GM12878 (cell line): ENCODE results near the gene SMPD3. TPM values are rescaled to one million over a fixed set of nuclear protein-coding genes. Genes with fewer than 3 reads are reported as not detected.

Experiments used
- ATAC-seq: fragments of 200-7000 bp; cut with Tn5 transposase; 3 replicates; pipeline ENCODE4 v1.9.1; 2020; ENCODE audit warnings: mild to moderate bottlenecking, moderate library complexity
- BruUV-seq: library from RNA; stranded (reverse); fragments of 400-500 nt; replicated peaks from 2 replicates; lab custom pipeline; 2021; lab: Mats Ljungman, UMichigan
- CTCF ChIA-PET: fragments of 300-600 bp; sonication (Branson Sonifier 250); formaldehyde crosslinking; extraction: SDS; loops from one replicate; lab custom pipeline; 2021; ENCODE audit warnings: inconsistent platforms; lab: Yijun Ruan, JAX
- POLR2A ChIA-PET: fragments of 350-600 bp; formaldehyde crosslinking; extraction: SDS; loops from one replicate; lab custom pipeline; 2021; ENCODE audit warnings: inconsistent platforms; lab: Charles Lee
- RAD21 ChIA-PET: fragments of 300-600 bp; sonication (Branson Sonifier 250); formaldehyde crosslinking; loops from one replicate; lab custom pipeline; 2023; ENCODE audit warnings: antibody characterized with exemption; ENCODE audit not compliant: unreplicated experiment; lab: Charles Lee
- SMC1A ChIA-PET: fragments of 300-600 bp; sonication (Branson Sonifier 250); formaldehyde crosslinking; loops from one replicate; lab custom pipeline; 2023; ENCODE audit not compliant: unreplicated experiment, uncharacterized antibody; lab: Charles Lee
- DNase-seq: peaks from one replicate; pipeline ENCODE4 v3.0.0-alpha.2; 2011; ENCODE audit warnings: low read depth, low spot score
- FAIRE-seq: peaks from 3 replicates; lab custom pipeline; 2011; peaks lifted over from hg19 to GRCh38; lab: Jason Lieb, UNC
- H2AFZ ChIP-seq: 2 replicates; pipeline ENCODE4 v1.6.0; 2011; ENCODE audit warnings: low read depth, low read length, control low read depth; ENCODE audit not compliant: control insufficient read depth
- H3K27ac ChIP-seq: 2 replicates; pipeline ENCODE4 v1.5.1; 2011; ENCODE audit warnings: control low read depth; ENCODE audit not compliant: control insufficient read depth, insufficient read depth
- H3K27me3 ChIP-seq, 2 experiments: replicated peaks in 1 of 2; 2 replicates each; pipeline versions ENCODE4 v1.6.0 to v1.6.1; 2011; ENCODE audit warnings: low read length in 1 of 2; ENCODE audit not compliant: control insufficient read depth in 2 of 2, insufficient read depth in 2 of 2
- H3K36me3 ChIP-seq, 2 experiments: 2 replicates each; pipeline ENCODE4 v1.5.1; 2011; ENCODE audit warnings: low read length in 1 of 2; ENCODE audit not compliant: control insufficient read depth in 2 of 2, insufficient read depth in 2 of 2
- H3K4me1 ChIP-seq: 2 replicates; pipeline ENCODE4 v1.6.1; 2011; ENCODE audit warnings: mild to moderate bottlenecking, low read length, moderate library complexity, mixed read lengths; ENCODE audit not compliant: control insufficient read depth, insufficient read depth
- H3K4me2 ChIP-seq: 2 replicates; pipeline ENCODE4 v1.6.0; 2011; ENCODE audit warnings: control low read depth; ENCODE audit not compliant: control insufficient read depth, insufficient read depth
- H3K4me3 ChIP-seq: fragments of 200-600 bp; sonication (generic); 2 replicates; pipeline ENCODE4 v1.5.1; 2016
- H3K79me2 ChIP-seq: 2 replicates; pipeline ENCODE4 v1.6.0; 2011; ENCODE audit warnings: low read length; ENCODE audit not compliant: control insufficient read depth, insufficient read depth
- H3K9ac ChIP-seq: 2 replicates; pipeline ENCODE4 v1.8.0; 2011; ENCODE audit warnings: low read length, control low read depth, mixed read lengths; ENCODE audit not compliant: control insufficient read depth, insufficient read depth
- H3K9me3 ChIP-seq: replicated peaks from 3 replicates; pipeline ENCODE4 v1.5.1; 2011; ENCODE audit warnings: mild to moderate bottlenecking, low read length; ENCODE audit not compliant: control insufficient read depth, insufficient read depth
- H4K20me1 ChIP-seq: 2 replicates; pipeline ENCODE4 v1.6.0; 2011; ENCODE audit not compliant: control insufficient read depth, insufficient read depth
- BMI1 ChIP-seq: fragments of 450-650 bp; IDR thresholded peaks from 2 replicates; pipeline ENCODE4 v1.6.1; 2016; ENCODE audit warnings: mild to moderate bottlenecking, moderate library complexity, borderline replicate concordance
- CEBPB ChIP-seq, 2 experiments: fragments of 150-350 bp in 1 of 2; IDR thresholded peaks; 2 replicates each; pipeline ENCODE4 v1.6.1; 2012 to 2014; ENCODE audit warnings: low read depth in 2 of 2, low read length in 2 of 2, borderline replicate concordance in 1 of 2, inconsistent platforms in 1 of 2
- CHD2 ChIP-seq: IDR thresholded peaks from 2 replicates; pipeline ENCODE4 v1.6.1; 2011; ENCODE audit warnings: low read depth, low read length, improper control_type of control experiment, borderline replicate concordance
- ETV6 ChIP-seq, 2 experiments: fragments of 450-650 bp in 1 of 2; IDR thresholded peaks in 1 of 2; conservative IDR thresholded peaks in 1 of 2; 2 replicates each; pipeline ENCODE4 v1.6.1; 2014; ENCODE audit warnings: antibody characterized with exemption in 1 of 2, borderline replicate concordance in 1 of 2, low read depth in 1 of 2, mild to moderate bottlenecking in 1 of 2, moderate library complexity in 1 of 2
- GATAD2B ChIP-seq: fragments of 450-650 bp; conservative IDR thresholded peaks from 2 replicates; pipeline ENCODE4 v1.6.1; 2017; ENCODE audit warnings: low read depth, mild to moderate bottlenecking, moderate library complexity
- JUND ChIP-seq: IDR thresholded peaks from 2 replicates; pipeline ENCODE4 v1.6.1; 2012; ENCODE audit warnings: low read depth, mild to moderate bottlenecking, low read length, improper control_type of control experiment, moderate library complexity
- MAX ChIP-seq: IDR thresholded peaks from 2 replicates; pipeline ENCODE4 v1.6.1; 2012; ENCODE audit warnings: low read depth, low read length, improper control_type of control experiment
- NR2C1 ChIP-seq: fragments of 450-650 bp; IDR thresholded peaks from 2 replicates; pipeline ENCODE4 v1.6.1; 2017; ENCODE audit warnings: antibody characterized with exemption, mild to moderate bottlenecking, moderate library complexity
- NR2F1 ChIP-seq: fragments of 450-650 bp; conservative IDR thresholded peaks from 2 replicates; pipeline ENCODE4 v1.6.1; 2017; ENCODE audit warnings: mild to moderate bottlenecking
- POLR2A ChIP-seq: IDR thresholded peaks from 2 replicates; pipeline ENCODE4 v1.6.1; 2011; ENCODE audit warnings: low read depth, mild to moderate bottlenecking, low read length
- RFX5 ChIP-seq: IDR thresholded peaks from 2 replicates; pipeline ENCODE4 v1.6.1; 2011; ENCODE audit warnings: low read depth, low read length, improper control_type of control experiment
- SPI1 ChIP-seq: IDR thresholded peaks from 2 replicates; pipeline ENCODE4 v1.6.1; 2011; ENCODE audit warnings: low read depth, mild to moderate bottlenecking, low read length, moderate library complexity, borderline replicate concordance; ENCODE audit not compliant: insufficient read depth
- SRF ChIP-seq, 2 experiments: IDR thresholded peaks; 2 replicates each; pipeline ENCODE4 v1.6.1; 2011; ENCODE audit warnings: low read depth in 2 of 2, low read length in 2 of 2, mild to moderate bottlenecking in 1 of 2, moderate library complexity in 1 of 2
- SUZ12 ChIP-seq: fragments of 200-600 bp; sonication (generic); IDR thresholded peaks from one replicate; pipeline ENCODE4 v1.6.1; 2018; ENCODE audit warnings: antibody characterized with exemption, mild to moderate bottlenecking; ENCODE audit not compliant: unreplicated experiment
- WRNIP1 ChIP-seq: IDR thresholded peaks from 2 replicates; pipeline ENCODE4 v1.6.1; 2011; ENCODE audit warnings: low read depth, low read length, improper control_type of control experiment, borderline replicate concordance
- WGBS: methylation state at CpG from one replicate; pipeline ENCODE4 v1.1.6; 2016; ENCODE audit warnings: low lambda C conversion rate; ENCODE audit not compliant: insufficient replicate concordance, insufficient coverage; ENCODE audit errors: missing lambda C conversion rate; 5-methylcytosine and 5-hydroxymethylcytosine counted together
- in situ Hi-C: fragments of 300-500 bp; cut with MboI; formaldehyde crosslinking; loops from 9 replicates; pipeline ENCODE4 v1.14.3; 2018; ENCODE audit warnings: mixed read lengths
- intact Hi-C: fragments of 100-400 bp; cut with micrococcal nuclease; formaldehyde crosslinking; loops from one replicate; pipeline ENCODE4 v1.14.2; 2022; ENCODE audit not compliant: unreplicated experiment
- polyA plus RNA-seq, 11 experiments: library from polyadenylated mRNA; depleted of rRNA in 4 of 11; unstranded in 6 of 11; stranded (reverse) in 5 of 11; fragments of >200 nt; fragmentation: Nextera tagmentation in 4 of 11; fragmentation: Illumina TruSeq in 1 of 11; extraction: Ambion mirVana in 4 of 11; extraction: Trizol in 1 of 11; gene quantifications; 1 replicate in 1 of 11; 2 replicates in 10 of 11; pipeline versions ENCODE4 v1.2.1 to v1.2.3, GENCODE V29; 2011 to 2016; ENCODE audit warnings: inconsistent platforms in 2 of 11, missing spikeins in 2 of 11, low read depth in 1 of 11
- total RNA-seq, 4 experiments: library from RNA; depleted of rRNA in 3 of 4; stranded (reverse); fragments of >200 nt in 3 of 4; fragmentation: Illumina TruSeq in 1 of 4; extraction: Trizol in 1 of 4; gene quantifications; 2 replicates each; pipeline versions ENCODE4 v1.2.1 to v1.2.3, GENCODE V29; 2013 to 2021
- TF ChIP-seq, protein P1 (sequence below): fragments of 150-350 bp; IDR thresholded peaks from 2 replicates; pipeline ENCODE4 v1.6.1; 2014; ENCODE audit warnings: mild to moderate bottlenecking, low read depth, low read length
- TF ChIP-seq, protein P2 (sequence below): IDR thresholded peaks from 2 replicates; pipeline ENCODE4 v1.6.1; 2011; ENCODE audit warnings: mild to moderate bottlenecking, low read depth, low read length, moderate library complexity; ENCODE audit not compliant: insufficient replicate concordance
- TF ChIP-seq, protein P3 (sequence below): fragments of 450-650 bp; IDR thresholded peaks from 2 replicates; pipeline ENCODE4 v1.6.1; 2016; ENCODE audit warnings: mild to moderate bottlenecking

Gene SMPD3
- total and polyA plus RNA-seq, 10 of the 15 experiments (the other 5 are each of a cell fraction or from before 2014, with no cell fraction given): 0.04 to 2.0 (median 1.2) TPM

DNA sequence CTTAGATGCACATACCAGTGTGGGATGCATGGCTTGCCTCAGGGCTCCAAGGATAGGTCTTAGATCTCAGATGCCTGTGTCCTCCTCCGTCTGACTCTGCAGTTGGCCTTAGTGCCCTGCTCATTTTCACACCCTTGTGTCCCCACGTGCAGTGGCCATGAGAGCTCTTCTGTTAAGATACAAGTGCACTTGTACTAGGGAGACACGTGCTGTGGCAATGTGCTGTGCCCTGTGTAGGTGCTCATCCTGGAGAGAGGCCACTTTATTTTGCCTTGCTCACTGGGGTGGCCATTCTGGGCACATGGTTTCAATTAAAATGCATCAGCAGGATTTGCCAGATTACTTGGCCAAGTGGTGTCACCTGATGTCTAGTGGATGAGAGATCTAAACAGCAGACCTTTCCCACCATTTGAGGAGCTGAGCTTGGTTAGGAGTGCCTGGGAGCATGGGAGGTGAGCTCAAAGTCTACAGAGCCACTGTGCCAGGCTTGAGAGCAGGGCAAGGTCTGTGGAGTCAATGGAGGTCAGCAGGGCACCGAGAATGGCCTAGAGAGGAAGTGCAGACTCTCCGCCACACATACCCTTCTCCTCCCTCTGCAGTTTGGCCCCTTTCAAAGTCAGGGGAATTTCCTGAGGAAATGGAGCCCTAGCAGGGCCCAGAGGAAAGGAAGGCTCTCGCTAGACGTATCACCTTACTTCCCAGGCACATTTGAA is 25.2 kb upstream of the SMPD3 start:
- peak overlapping the region; percentile 51 for H3K4me2 ChIP-seq
- H2AFZ ChIP-seq: peak overlapping the region; percentile 18; the same call in 1 of the 2 replicates
- H3K9me3 ChIP-seq: no peaks in the 10 kb centered on the region; the same call in 2 of the 3 replicates
- no peak overlapping the region for H3K27ac ChIP-seq
- ChIA-PET CTCF (interaction anchor here (0.8 to 2.0 kb wide), 5 partner anchors 9 to 47 kb away, joined by 3 to 6 read pairs (median 4); partner anchors contain the start of gene SMPD3), RAD21 (interaction anchor here (0.5 kb wide), 1 partner anchor 55 kb away, joined by 3 read pairs; no protein-coding TSS in a partner anchor), SMC1A (no interaction called here), POLR2A (no interaction called here)
- ATAC-seq: no peak
- DNase-seq: peak; percentile 17
- no peak for FAIRE-seq
- no peaks in the 10 kb centered on the region for H3K79me2 ChIP-seq
- intact Hi-C loops (no loop called here), in situ Hi-C loops (no loop called here)
- no peak overlapping the region for H3K4me3 ChIP-seq
- H3K36me3 ChIP-seq: no peaks in the 10 kb centered on the region
- no peaks in the 10 kb centered on the region for H3K27me3 ChIP-seq
- BruUV-seq: no TSS peak
- peaks cover 40% of the 10 kb centered on the region for H3K4me1 ChIP-seq
- 38% methylated on average over 7 of the region's 7 CpGs for WGBS
- no peaks in the 10 kb centered on the region for H4K20me1 ChIP-seq
- H3K9ac ChIP-seq: no peak overlapping the region
- no peak for TF ChIP-seq WRNIP1
- TF ChIP-seq JUND: no peak
- TF ChIP-seq GATAD2B: no peak
- no peak for TF ChIP-seq POLR2A
- TF ChIP-seq CHD2: no peak
- no peak for TF ChIP-seq BMI1
- no peak for TF ChIP-seq RFX5
- TF ChIP-seq, protein P1, sequence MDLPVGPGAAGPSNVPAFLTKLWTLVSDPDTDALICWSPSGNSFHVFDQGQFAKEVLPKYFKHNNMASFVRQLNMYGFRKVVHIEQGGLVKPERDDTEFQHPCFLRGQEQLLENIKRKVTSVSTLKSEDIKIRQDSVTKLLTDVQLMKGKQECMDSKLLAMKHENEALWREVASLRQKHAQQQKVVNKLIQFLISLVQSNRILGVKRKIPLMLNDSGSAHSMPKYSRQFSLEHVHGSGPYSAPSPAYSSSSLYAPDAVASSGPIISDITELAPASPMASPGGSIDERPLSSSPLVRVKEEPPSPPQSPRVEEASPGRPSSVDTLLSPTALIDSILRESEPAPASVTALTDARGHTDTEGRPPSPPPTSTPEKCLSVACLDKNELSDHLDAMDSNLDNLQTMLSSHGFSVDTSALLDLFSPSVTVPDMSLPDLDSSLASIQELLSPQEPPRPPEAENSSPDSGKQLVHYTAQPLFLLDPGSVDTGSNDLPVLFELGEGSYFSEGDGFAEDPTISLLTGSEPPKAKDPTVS: no peak
- peak in 1 of 2 experiments; percentile 21; a peak in 1 of 4 replicates for TF ChIP-seq ETV6 (conservative IDR thresholded peaks at IDR 0.05 in 1 of 2, IDR thresholded peaks at IDR 0.05 in 1 of 2; ENCODE audit: borderline replicate concordance in 1 of 2, low read depth in 1 of 2)
- TF ChIP-seq MAX: no peak
- no peak for TF ChIP-seq SRF (IDR thresholded peaks at IDR 0.05; ENCODE audit: low read depth in 2 of 2, low read length in 2 of 2)
- TF ChIP-seq, protein P2, sequence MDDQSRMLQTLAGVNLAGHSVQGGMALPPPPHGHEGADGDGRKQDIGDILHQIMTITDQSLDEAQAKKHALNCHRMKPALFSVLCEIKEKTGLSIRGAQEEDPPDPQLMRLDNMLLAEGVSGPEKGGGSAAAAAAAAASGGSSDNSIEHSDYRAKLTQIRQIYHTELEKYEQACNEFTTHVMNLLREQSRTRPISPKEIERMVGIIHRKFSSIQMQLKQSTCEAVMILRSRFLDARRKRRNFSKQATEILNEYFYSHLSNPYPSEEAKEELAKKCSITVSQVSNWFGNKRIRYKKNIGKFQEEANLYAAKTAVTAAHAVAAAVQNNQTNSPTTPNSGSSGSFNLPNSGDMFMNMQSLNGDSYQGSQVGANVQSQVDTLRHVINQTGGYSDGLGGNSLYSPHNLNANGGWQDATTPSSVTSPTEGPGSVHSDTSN: no peak
- no peak for TF ChIP-seq CEBPB (IDR thresholded peaks at IDR 0.05; ENCODE audit: borderline replicate concordance in 1 of 2, low read depth in 2 of 2, low read length in 2 of 2)
- TF ChIP-seq, protein P3, sequence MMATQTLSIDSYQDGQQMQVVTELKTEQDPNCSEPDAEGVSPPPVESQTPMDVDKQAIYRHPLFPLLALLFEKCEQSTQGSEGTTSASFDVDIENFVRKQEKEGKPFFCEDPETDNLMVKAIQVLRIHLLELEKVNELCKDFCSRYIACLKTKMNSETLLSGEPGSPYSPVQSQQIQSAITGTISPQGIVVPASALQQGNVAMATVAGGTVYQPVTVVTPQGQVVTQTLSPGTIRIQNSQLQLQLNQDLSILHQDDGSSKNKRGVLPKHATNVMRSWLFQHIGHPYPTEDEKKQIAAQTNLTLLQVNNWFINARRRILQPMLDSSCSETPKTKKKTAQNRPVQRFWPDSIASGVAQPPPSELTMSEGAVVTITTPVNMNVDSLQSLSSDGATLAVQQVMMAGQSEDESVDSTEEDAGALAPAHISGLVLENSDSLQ: no peak
- TF ChIP-seq NR2C1: no peak
- TF ChIP-seq SUZ12: no peak
- peak; percentile 42; the same call in 1 of the 2 replicates for TF ChIP-seq NR2F1
- peak; percentile 78 for TF ChIP-seq SPI1
